HCT116 (cell line): ENCODE data around the gene PPARGC1A. TPM values are rescaled to one million over a fixed set of nuclear protein-coding genes. Genes with fewer than 3 reads are reported as not detected.

Experiments
- ATAC-seq: fragments of 200-7000 bp; cut with Tn5 transposase; 2 replicates; pipeline ENCODE4 v1.9.1; 2020; ENCODE audit warnings: mild to moderate bottlenecking, moderate library complexity
- BruUV-seq: library from RNA; stranded (reverse); fragments of 400-500 nt; replicated peaks from 2 replicates; lab custom pipeline; 2021; lab: Mats Ljungman, UMichigan
- CTCF ChIA-PET: fragments of 300-600 bp; sonication (Branson Sonifier 250); formaldehyde crosslinking; loops from one replicate; lab custom pipeline; 2021; ENCODE audit warnings: antibody characterized with exemption; lab: Charles Lee
- POLR2A ChIA-PET: fragments of 300-600, 350-600 bp; sonication (Branson Sonifier 250); formaldehyde crosslinking; loops from one replicate; lab custom pipeline; 2021; ENCODE audit warnings: antibody characterized with exemption; lab: Charles Lee
- RAD21 ChIA-PET, 2 experiments: fragments of 300-600 bp; sonication (Branson Sonifier 250); formaldehyde crosslinking; loops; one replicate each; lab custom pipeline; 2023; ENCODE audit warnings: low total read pairs in 2 of 2; ENCODE audit not compliant: uncharacterized antibody in 2 of 2, unreplicated experiment in 2 of 2, low non-redundant PET in 1 of 2; lab: Charles Lee
- DNase-seq: peaks from one replicate; pipeline ENCODE4 v3.0.0-alpha.2; 2010; ENCODE audit warnings: low read depth, low spot score
- H2AFZ ChIP-seq: fragments of 200-600 bp; shearing (Covaris generic), sonication (generic); 2 replicates; pipeline ENCODE4 v1.6.1; 2017; ENCODE audit warnings: low read depth, mixed run types, mixed read lengths, antibody characterized with exemption, low read length; ENCODE audit not compliant: poor library complexity, severe bottlenecking
- H3K27ac ChIP-seq: 2 replicates; pipeline ENCODE4 v1.5.1; 2012; ENCODE audit warnings: low read depth, low read length
- H3K27me3 ChIP-seq: fragments of 200-600 bp; sonication (generic); 2 replicates; pipeline ENCODE4 v1.6.1; 2016; ENCODE audit warnings: mixed run types, low read length, mixed read lengths; ENCODE audit not compliant: insufficient read depth
- H3K36me3 ChIP-seq, 2 experiments: fragments of 200-500 bp in 1 of 2; fragments of 200-600 bp in 1 of 2; sonication (Bioruptor generic) in 1 of 2; sonication (generic) in 1 of 2; 2 replicates each; pipeline versions ENCODE4 v1.5.1 to v1.6.1; 2014 to 2016; ENCODE audit warnings: low read length in 2 of 2, inconsistent platforms in 1 of 2, mixed read lengths in 1 of 2, mixed run types in 1 of 2; ENCODE audit not compliant: insufficient read depth in 2 of 2, control insufficient read depth in 1 of 2
- H3K4me1 ChIP-seq, 2 experiments: fragments of 200-600 bp in 1 of 2; sonication (generic) in 1 of 2; 2 replicates each; pipeline versions ENCODE4 v1.5.1 to v1.6.1; 2012 to 2017; ENCODE audit warnings: low read length in 2 of 2, inconsistent platforms in 1 of 2, mild to moderate bottlenecking in 1 of 2, mixed read lengths in 1 of 2, mixed run types in 1 of 2, moderate library complexity in 1 of 2; ENCODE audit not compliant: insufficient read depth in 2 of 2, control insufficient read depth in 1 of 2
- H3K4me2 ChIP-seq: fragments of 200-600 bp; sonication (generic); 2 replicates; pipeline ENCODE4 v1.6.1; 2017; ENCODE audit warnings: mixed run types, low read length, mixed read lengths
- H3K4me3 ChIP-seq, 2 experiments: fragments of 200-600 bp in 1 of 2; sonication (generic) in 1 of 2; replicated peaks in 1 of 2; 2 replicates each; pipeline ENCODE4 v1.5.1; 2011 to 2016; ENCODE audit warnings: low read length in 2 of 2, control low read depth in 1 of 2, low read depth in 1 of 2, mild to moderate bottlenecking in 1 of 2, mixed read lengths in 1 of 2, mixed run types in 1 of 2
- H3K79me2 ChIP-seq: fragments of 200-600 bp; sonication (generic); 2 replicates; pipeline ENCODE4 v1.6.1; 2017; ENCODE audit warnings: mild to moderate bottlenecking, mixed run types, low read length, moderate library complexity, mixed read lengths; ENCODE audit not compliant: insufficient read depth
- H3K9ac ChIP-seq: fragments of 200-600 bp; sonication (generic); 2 replicates; pipeline ENCODE4 v1.6.1; 2016; ENCODE audit warnings: low read length, mixed read lengths
- H3K9me2 ChIP-seq: fragments of 200-600 bp; sonication (generic), shearing (Covaris generic); 2 replicates; pipeline ENCODE4 v1.6.1; 2017; ENCODE audit warnings: mixed run types, mild to moderate bottlenecking, moderate library complexity; ENCODE audit not compliant: insufficient read depth
- H3K9me3 ChIP-seq, 2 experiments: fragments of 200-500 bp in 1 of 2; fragments of 200-600 bp in 1 of 2; sonication (Bioruptor generic) in 1 of 2; sonication (generic) in 1 of 2; 2 replicates each; pipeline ENCODE4 v1.6.1; 2014 to 2017; ENCODE audit warnings: low read length in 2 of 2, mixed read lengths in 2 of 2, inconsistent platforms in 1 of 2, low read depth in 1 of 2, mild to moderate bottlenecking in 1 of 2, mixed run types in 1 of 2, moderate library complexity in 1 of 2; ENCODE audit not compliant: control insufficient read depth in 1 of 2, insufficient read depth in 1 of 2
- H4K20me1 ChIP-seq: fragments of 200-600 bp; sonication (generic), shearing (Covaris generic); 2 replicates; pipeline ENCODE4 v1.6.1; 2017; ENCODE audit warnings: mixed run types, mild to moderate bottlenecking, moderate library complexity; ENCODE audit not compliant: insufficient read depth
- CBX3 ChIP-seq: IDR thresholded peaks from 2 replicates; pipeline ENCODE4 v1.6.1; 2012; ENCODE audit warnings: low read depth
- CEBPB ChIP-seq: IDR thresholded peaks from 2 replicates; pipeline ENCODE4 v1.6.1; 2012; ENCODE audit warnings: low read depth
- CTCF ChIP-seq, 3 experiments: fragments of 200-600 bp in 1 of 3; sonication (generic) in 1 of 3; IDR thresholded peaks in 2 of 3; conservative IDR thresholded peaks in 1 of 3; 2 replicates each; pipeline ENCODE4 v1.5.1; 2012 to 2017; ENCODE audit warnings: low read depth in 2 of 3, low read length in 2 of 3, antibody characterized with exemption in 1 of 3, borderline replicate concordance in 1 of 3, control low read depth in 1 of 3, mild to moderate bottlenecking in 1 of 3, mixed read lengths in 1 of 3, mixed run types in 1 of 3, moderate library complexity in 1 of 3; ENCODE audit not compliant: insufficient read depth in 1 of 3
- EGR1 ChIP-seq: IDR thresholded peaks from 2 replicates; pipeline ENCODE4 v1.6.1; 2012; ENCODE audit warnings: low read depth
- ELF1 ChIP-seq: IDR thresholded peaks from 2 replicates; pipeline ENCODE4 v1.6.1; 2012; ENCODE audit warnings: low read depth, borderline replicate concordance
- EZH2 ChIP-seq: fragments of 200-600 bp; sonication (generic); IDR thresholded peaks from 2 replicates; pipeline ENCODE4 v1.6.1; 2017; ENCODE audit warnings: antibody characterized with exemption, mixed run types
- FOSL1 ChIP-seq: IDR thresholded peaks from 2 replicates; pipeline ENCODE4 v1.6.1; 2012; ENCODE audit warnings: low read depth
- JUND ChIP-seq: IDR thresholded peaks from 2 replicates; pipeline ENCODE4 v1.6.1; 2012
- MAX ChIP-seq: IDR thresholded peaks from 2 replicates; pipeline ENCODE4 v1.6.1; 2012
- POLR2A ChIP-seq: IDR thresholded peaks from 2 replicates; pipeline ENCODE4 v1.7.0; 2011; ENCODE audit warnings: borderline replicate concordance; ENCODE audit not compliant: insufficient read depth, insufficient read length; ENCODE audit errors: extremely low read depth
- YY1 ChIP-seq: IDR thresholded peaks from 2 replicates; pipeline ENCODE4 v1.6.1; 2011; ENCODE audit warnings: low read length, low read depth, moderate library complexity, mild to moderate bottlenecking; ENCODE audit not compliant: insufficient replicate concordance; ENCODE audit errors: extremely low read depth
- ZBTB33 ChIP-seq: IDR thresholded peaks from 2 replicates; pipeline ENCODE4 v1.6.1; 2011; ENCODE audit warnings: mild to moderate bottlenecking, low read length, moderate library complexity; ENCODE audit not compliant: insufficient replicate concordance; ENCODE audit errors: extremely low read depth
- intact Hi-C: fragments of 100-400 bp; cut with micrococcal nuclease; formaldehyde crosslinking; loops from 2 replicates; pipeline ENCODE4 v1.10.0; 2022
- total RNA-seq: library from RNA; stranded (reverse); gene quantifications from one replicate; pipeline ENCODE4 v1.2.1, GENCODE V29; 2021; ENCODE audit not compliant: unreplicated experiment

The PPARGC1A gene
- total RNA-seq, 1 experiment from 2014 or later: not detected

- Histone ChIP-seq H4K20me1 (no peaks in the 10 kb centered on the region), H3K36me3 (no peaks in the 10 kb centered on the region), H3K79me2 (no peaks in the 10 kb centered on the region), H3K27ac (no peak overlapping the region), H3K4me3 (no peak overlapping the region), H3K4me2 (no peak overlapping the region), H3K9ac (no peak overlapping the region), H3K9me3 (peaks cover 6 to 15% of the 10 kb centered on the region in 2 experiments; a peak in 2 of 4 replicates)
- ChIA-PET CTCF (no interaction called here), POLR2A (no interaction called here), RAD21 (no interaction called here)
- ATAC-seq: no peak
- no peak for DNase-seq
- intact Hi-C loops: no loop called here
- BruUV-seq: no TSS peak
- TF ChIP-seq CEBPB (no peak), YY1 (no peak)
- TF ChIP-seq, all 23 proteins: peak for 0
- H3K4me1 ChIP-seq: no peaks in the 10 kb centered on the region
- H3K9me2 ChIP-seq: no peaks in the 10 kb centered on the region
- no peak overlapping the region for H2AFZ ChIP-seq
- H3K27me3 ChIP-seq: no peaks in the 10 kb centered on the region
Measured at GRCh38 chr4:23763559-23763958, 126.3 kb downstream of the PPARGC1A start.

GRCh38 chr4:23762551-23762950 lies 127.3 kb downstream of the PPARGC1A start:
- Histone ChIP-seq H3K36me3 (no peaks in the 10 kb centered on the region), H3K4me1 (no peaks in the 10 kb centered on the region), H3K9me3 (peaks cover 6 to 15% of the 10 kb centered on the region in 2 experiments; a peak in 2 of 4 replicates), H3K9me2 (no peaks in the 10 kb centered on the region), H4K20me1 (no peaks in the 10 kb centered on the region), H3K27ac (no peak overlapping the region), H3K4me2 (no peak overlapping the region), H3K27me3 (no peaks in the 10 kb centered on the region), H3K79me2 (no peaks in the 10 kb centered on the region), H3K9ac (no peak overlapping the region), H3K4me3 (no peak overlapping the region), H2AFZ (no peak overlapping the region)
- no peak for ATAC-seq
- intact Hi-C loops: no loop called here
- no TSS peak for BruUV-seq
- POLR2A ChIA-PET: no interaction called here
- CTCF ChIA-PET: no interaction called here
- RAD21 ChIA-PET: no interaction called here
- TF ChIP-seq JUND (no peak), CBX3 (no peak), ZBTB33 (no peak), MAX (no peak), FOSL1 (no peak), EZH2 (no peak), ELF1 (no peak), EGR1 (no peak), POLR2A (no peak), CTCF (IDR thresholded peaks at IDR 0.05 in 2 of 3, conservative IDR thresholded peaks at IDR 0.05 in 1 of 3; ENCODE audit: borderline replicate concordance in 1 of 3, insufficient read depth in 1 of 3, low read depth in 2 of 3, low read length in 2 of 3) (no peak)
- DNase-seq: no peak
